Measurements from ENCODE around the gene PISD.
"Not testable (repeated sequence)": the region's sequence is repeated elsewhere in the genome, so short reads cannot be mapped to it uniquely, and the experiment has no call there.

Gene PISD
- total RNA-seq, result 37.5 reads per million, percentile 62 among the genes with 10 or more reads in this experiment

- peak; percentile 96 for DNase-seq
These were observed at the start of gene PISD for GRCh38 chr22:31661851-31662667. Gene PISD (minus strand): TSS chr22:31662215. CDS start chr22:31662208, 7 bp downstream.

- not testable (repeated sequence) for DNase-seq
These were observed 49.2 kb upstream of the PISD start for GRCh38 chr22:31711226-31711625.

GRCh38 chr22:31707519-31707918, 45.5 kb upstream of the PISD start:
- DNase-seq, result no peak

GRCh38 chr22:31695423-31695822, 33.4 kb upstream of the PISD start:
- DNase-seq, result no peak

- not testable (repeated sequence) for DNase-seq
These were observed 32.0 kb upstream of the PISD start for GRCh38 chr22:31694046-31694445.

GRCh38 chr22:31692186-31692886, 30.3 kb upstream of the PISD start:
- DNase-seq, result no peak

- DNase-seq, result no peak
These were observed 29.4 kb upstream of the PISD start for GRCh38 chr22:31691408-31691807.

- DNase-seq, result no peak
These were observed 21.4 kb upstream of the PISD start for GRCh38 chr22:31683181-31684105.

- no peak for DNase-seq
These were observed 20.7 kb upstream of the PISD start for GRCh38 chr22:31682751-31683150.

- no peak for DNase-seq
These were observed 19.6 kb upstream of the PISD start for GRCh38 chr22:31681349-31682345.

GRCh38 chr22:31680861-31681341, 18.9 kb upstream of the PISD start:
- DNase-seq, result no peak

- no peak for DNase-seq
These were observed 16.7 kb upstream of the PISD start for GRCh38 chr22:31678748-31679147.

GRCh38 chr22:31676700-31677099, 14.7 kb upstream of the PISD start:
- DNase-seq, result peak; percentile 85

GRCh38 chr22:31674219-31674618, 12.2 kb upstream of the PISD start:
- not testable (repeated sequence) for DNase-seq

- not testable (repeated sequence) for DNase-seq
These were observed 6.8 kb upstream of the PISD start for GRCh38 chr22:31668849-31669248.

- DNase-seq, result no peak
These were observed 638 bp upstream of the PISD start for GRCh38 chr22:31662668-31663037.

GRCh38 chr22:31660860-31661341, 1.1 kb downstream of the PISD start:
- DNase-seq, result not testable (repeated sequence)

GRCh38 chr22:31659246-31659645, 2.8 kb downstream of the PISD start:
- DNase-seq, result no peak

GRCh38 chr22:31654408-31654807, 7.6 kb downstream of the PISD start:
- no peak for DNase-seq

- no peak for DNase-seq
These were observed 8.1 kb downstream of the PISD start for GRCh38 chr22:31653944-31654343.

All from effector CD4-positive, alpha-beta T cell (primary cell).